Sigmoid colon (tissue), 7 donors: ENCODE measurements around the gene UNC119. TPM values are rescaled to one million over a fixed set of nuclear protein-coding genes. Genes with fewer than 3 reads are reported as not detected.

Source experiments
- DNase-seq: peaks from one replicate; pipeline ENCODE4 v3.0.0-alpha.2; 2019
- H3K27ac ChIP-seq, 4 donors: fragments of 200-600 bp; sonication (generic); one replicate each; pipeline ENCODE4 v1.5.1; 2016 to 2019; ENCODE audit warnings: mild to moderate bottlenecking in 1 of 4
- H3K27me3 ChIP-seq, 3 donors: fragments of 200-600 bp; sonication (generic); one replicate each; pipeline ENCODE4 v1.5.1; 2019; ENCODE audit warnings: mild to moderate bottlenecking in 1 of 3
- H3K36me3 ChIP-seq, 4 donors: fragments of 200-600 bp; sonication (generic); one replicate each; pipeline ENCODE4 v1.5.1; 2016 to 2019
- H3K4me1 ChIP-seq, 4 donors: fragments of 200-600 bp; sonication (generic); one replicate each; pipeline ENCODE4 v1.5.1; 2017 to 2019
- H3K4me3 ChIP-seq, 4 donors: fragments of 200-600 bp; sonication (generic); one replicate each; pipeline ENCODE4 v1.5.1; 2017 to 2019; ENCODE audit warnings: mild to moderate bottlenecking in 2 of 4, moderate library complexity in 1 of 4
- H3K9me3 ChIP-seq, 4 donors: fragments of 200-600 bp in 3 of 4; sonication (generic) in 3 of 4; one replicate each; pipeline versions ENCODE4 v1.5.1 to v1.6.1; 2013 to 2019
- EP300 ChIP-seq, 4 donors: sonication (generic); formaldehyde crosslinking; IDR thresholded peaks; one replicate each; pipeline ENCODE4 v1.6.1; 2017; ENCODE audit warnings: antibody characterized with exemption in 4 of 4
- POLR2A ChIP-seq, 2 donors: fragments of 450-650 bp; IDR thresholded peaks; one replicate each; pipeline ENCODE4 v1.6.1; 2016; ENCODE audit warnings: antibody characterized with exemption in 2 of 2, mild to moderate bottlenecking in 2 of 2, moderate library complexity in 2 of 2
- POLR2AphosphoS5 ChIP-seq, 4 donors: sonication (generic); formaldehyde crosslinking; IDR thresholded peaks; one replicate each; pipeline ENCODE4 v1.6.1; 2017; ENCODE audit warnings: antibody characterized with exemption in 4 of 4
- WGBS, 2 donors: extraction: QIAGEN DNeasy Blood & Tissue Kit; methylation state at CpG; one replicate each; pipeline ENCODE4 v1.1.7; 2013; 5-methylcytosine and 5-hydroxymethylcytosine counted together
- intact Hi-C: fragments of 100-400 bp; cut with DNase I; formaldehyde crosslinking; loops from one replicate; pipeline ENCODE4 v1.15.1; 2023
- polyA plus RNA-seq, 3 donors: library from polyadenylated mRNA; stranded (reverse); fragments of 200-250 nt; gene quantifications; one replicate each; pipeline ENCODE4 v1.2.3, GENCODE V29; 2013
- total RNA-seq, 4 donors: library from RNA; depleted of rRNA; stranded (reverse); fragments of >200 nt; gene quantifications; one replicate each; pipeline ENCODE4 v1.1.0, GENCODE V29; 2016
- TF ChIP-seq, protein P1 (sequence below), 4 experiments: fragments of 450-650 bp in 3 of 4; fragments of 200-600 bp in 1 of 4; IDR thresholded peaks; one replicate each; pipeline ENCODE4 v1.5.1; 2016 to 2019; ENCODE audit warnings: antibody characterized with exemption in 4 of 4, mild to moderate bottlenecking in 3 of 4, moderate library complexity in 2 of 4
- donor health status: healthy with polysubstance abuse.
- donor health status: Bipolar disorder and iron deficiency.
- donor health status: healthy.

Gene UNC119
- total and polyA plus RNA-seq, 7 donors, result 20.7 to 35.8 (median 24.3) TPM

DNA sequence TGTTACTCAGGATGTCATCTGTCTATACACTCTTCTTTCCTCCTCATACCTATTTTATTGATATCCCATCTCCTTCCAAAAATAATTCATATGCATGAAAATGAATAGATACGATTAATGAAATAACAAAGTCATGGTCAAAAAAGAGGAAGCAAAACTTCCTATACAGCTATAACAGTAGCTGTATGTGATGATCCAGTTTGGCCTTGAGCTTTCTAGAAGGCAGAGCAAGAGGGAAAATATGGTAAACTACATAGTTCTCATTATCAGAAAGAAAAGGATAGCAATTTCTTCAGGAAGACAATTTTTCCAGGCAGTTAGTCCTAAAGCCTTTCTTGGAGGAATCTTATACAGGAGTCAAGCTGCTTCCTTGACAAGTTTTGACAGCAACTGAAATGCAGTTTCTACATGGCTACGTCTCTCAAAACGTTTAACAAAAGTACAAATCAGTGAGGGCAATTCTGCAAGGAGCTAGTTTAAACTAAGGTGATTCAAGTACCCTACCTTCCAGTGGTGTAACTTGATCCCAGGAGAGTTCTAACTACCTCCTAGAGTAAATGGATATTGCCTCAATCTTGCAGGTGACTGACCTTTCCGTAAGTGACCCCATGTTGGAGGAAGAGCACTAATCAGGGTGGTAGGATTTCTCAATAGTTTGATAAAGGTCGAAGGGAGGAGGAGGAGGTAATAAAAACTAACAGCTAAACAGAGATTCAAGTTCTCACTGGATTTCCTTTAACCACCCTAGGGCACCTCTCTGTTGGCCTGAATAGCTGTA is 45.4 kb upstream of the UNC119 start:
- no peaks in the 10 kb centered on the region for H3K27me3 ChIP-seq
- no peaks in the 10 kb centered on the region for H3K36me3 ChIP-seq
- intact Hi-C loops, result loop anchor here (2.0 to 5.0 kb wide), 2 partner anchors 27 to 45 kb away; partner anchors contain the start of genes PIGS and UNC119
- H3K4me1 ChIP-seq, result peaks cover 2 to 19% (median 14%) of the 10 kb centered on the region in 4 donors
- no peak for DNase-seq
- no peak overlapping the region for H3K27ac ChIP-seq
- peak overlapping the region in 1 of 4 donors; percentile 57 for H3K4me3 ChIP-seq
- 29 to 38% methylated on average over 5 of the region's 5 CpGs for WGBS, 2 donors
- H3K9me3 ChIP-seq, result no peaks in the 10 kb centered on the region
- TF ChIP-seq POLR2A (IDR thresholded peaks at IDR 0.05), result no peak

DNA sequence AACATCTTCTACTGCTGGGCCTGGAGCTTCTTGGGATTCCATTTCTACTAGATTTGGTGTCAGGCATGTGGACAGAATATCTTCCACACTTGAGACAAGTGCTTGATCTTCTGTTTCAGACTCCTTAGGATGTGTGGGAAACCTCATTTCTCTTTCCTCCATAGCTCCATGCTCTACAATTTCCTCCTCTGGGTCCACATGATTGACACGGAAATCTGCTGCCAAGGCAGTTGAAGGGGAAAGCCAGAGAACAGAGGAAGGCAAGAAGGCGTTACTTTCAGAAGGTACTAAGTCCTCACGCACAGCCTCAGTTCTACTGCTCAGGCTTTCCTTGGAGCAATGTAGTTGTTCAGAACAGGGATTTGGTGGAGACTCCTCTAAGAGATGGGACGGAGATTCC is 39.8 kb upstream of the UNC119 start:
- Histone ChIP-seq H3K4me3 (no peak overlapping the region), H3K27me3 (no peaks in the 10 kb centered on the region), H3K27ac (no peak overlapping the region), H3K36me3 (no peaks in the 10 kb centered on the region), H3K9me3 (no peaks in the 10 kb centered on the region), H3K4me1 (no peaks in the 10 kb centered on the region)
- 96% methylated on average over 4 of the region's 4 CpGs for WGBS, 2 donors
- intact Hi-C loops, result no loop called here
- no peak for DNase-seq
- TF ChIP-seq POLR2AphosphoS5 (IDR thresholded peaks at IDR 0.05) (no peak), EP300 (IDR thresholded peaks at IDR 0.05) (no peak), POLR2A (IDR thresholded peaks at IDR 0.05) (no peak)
- TF ChIP-seq, protein P1, sequence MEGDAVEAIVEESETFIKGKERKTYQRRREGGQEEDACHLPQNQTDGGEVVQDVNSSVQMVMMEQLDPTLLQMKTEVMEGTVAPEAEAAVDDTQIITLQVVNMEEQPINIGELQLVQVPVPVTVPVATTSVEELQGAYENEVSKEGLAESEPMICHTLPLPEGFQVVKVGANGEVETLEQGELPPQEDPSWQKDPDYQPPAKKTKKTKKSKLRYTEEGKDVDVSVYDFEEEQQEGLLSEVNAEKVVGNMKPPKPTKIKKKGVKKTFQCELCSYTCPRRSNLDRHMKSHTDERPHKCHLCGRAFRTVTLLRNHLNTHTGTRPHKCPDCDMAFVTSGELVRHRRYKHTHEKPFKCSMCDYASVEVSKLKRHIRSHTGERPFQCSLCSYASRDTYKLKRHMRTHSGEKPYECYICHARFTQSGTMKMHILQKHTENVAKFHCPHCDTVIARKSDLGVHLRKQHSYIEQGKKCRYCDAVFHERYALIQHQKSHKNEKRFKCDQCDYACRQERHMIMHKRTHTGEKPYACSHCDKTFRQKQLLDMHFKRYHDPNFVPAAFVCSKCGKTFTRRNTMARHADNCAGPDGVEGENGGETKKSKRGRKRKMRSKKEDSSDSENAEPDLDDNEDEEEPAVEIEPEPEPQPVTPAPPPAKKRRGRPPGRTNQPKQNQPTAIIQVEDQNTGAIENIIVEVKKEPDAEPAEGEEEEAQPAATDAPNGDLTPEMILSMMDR (IDR thresholded peaks at IDR 0.05), result no peak

DNA sequence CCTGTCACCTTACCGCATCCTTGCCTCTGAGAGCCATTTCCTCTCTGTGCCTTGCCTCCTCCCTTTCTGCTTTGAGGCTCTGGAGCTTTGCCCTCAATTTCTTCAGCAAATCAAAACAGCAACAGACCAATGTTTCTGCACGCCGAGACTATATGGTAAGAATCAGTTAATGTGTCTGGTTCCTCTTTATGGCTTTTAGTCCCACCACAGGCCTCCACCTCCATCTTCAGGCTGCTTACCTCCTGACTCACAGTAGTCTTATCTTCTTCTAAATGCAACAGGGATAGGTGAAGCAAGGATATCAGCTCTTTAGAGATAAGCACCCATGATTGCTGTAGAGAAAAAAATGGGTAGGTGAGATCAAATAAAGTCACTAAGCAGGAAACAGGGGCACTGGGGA is 33.4 kb upstream of the UNC119 start:
- Histone ChIP-seq H3K27ac (no peak overlapping the region), H3K4me3 (no peak overlapping the region), H3K9me3 (no peaks in the 10 kb centered on the region), H3K27me3 (no peaks in the 10 kb centered on the region), H3K4me1 (no peaks in the 10 kb centered on the region), H3K36me3 (peaks cover 0 to 3% (median 0%) of the 10 kb centered on the region in 4 donors)
- no peak for DNase-seq
- WGBS, 2 donors, result 91 to 92% methylated on average over 3 of the region's 3 CpGs
- TF ChIP-seq POLR2AphosphoS5 (IDR thresholded peaks at IDR 0.05) (no peak), EP300 (IDR thresholded peaks at IDR 0.05) (no peak), POLR2A (IDR thresholded peaks at IDR 0.05) (no peak)
- TF ChIP-seq, protein P1 (IDR thresholded peaks at IDR 0.05), result no peak
- intact Hi-C loops, result no loop called here

DNA sequence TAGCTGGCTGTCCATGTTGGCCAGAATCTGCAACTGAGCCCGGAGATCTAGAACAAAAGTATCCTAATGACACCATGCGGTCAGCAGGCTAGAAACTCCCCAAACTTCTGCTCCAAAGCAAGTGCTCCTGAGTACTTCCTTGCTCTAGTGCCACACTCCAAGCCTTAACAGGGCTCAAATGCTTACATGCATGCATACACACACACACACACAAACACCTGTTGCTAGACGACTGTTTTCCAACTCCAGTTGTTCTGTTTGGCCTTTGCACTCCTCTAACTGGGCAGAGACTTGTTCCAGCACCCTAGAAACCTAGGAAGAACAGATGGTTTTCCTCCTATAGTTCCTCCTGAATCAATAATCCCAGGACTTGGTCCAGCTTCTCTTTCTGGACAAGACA is 32.0 kb upstream of the UNC119 start:
- Histone ChIP-seq H3K36me3 (peaks cover 0 to 3% (median 0%) of the 10 kb centered on the region in 4 donors), H3K9me3 (no peaks in the 10 kb centered on the region), H3K27me3 (no peaks in the 10 kb centered on the region), H3K27ac (no peak overlapping the region), H3K4me3 (no peak overlapping the region), H3K4me1 (no peaks in the 10 kb centered on the region)
- intact Hi-C loops, result no loop called here
- WGBS, 2 donors, result 81 to 91% methylated on average over 3 of the region's 3 CpGs
- TF ChIP-seq, protein P1 (IDR thresholded peaks at IDR 0.05), result no peak
- TF ChIP-seq POLR2A (IDR thresholded peaks at IDR 0.05) (no peak), EP300 (IDR thresholded peaks at IDR 0.05) (no peak), POLR2AphosphoS5 (IDR thresholded peaks at IDR 0.05) (no peak)
- no peak for DNase-seq

DNA sequence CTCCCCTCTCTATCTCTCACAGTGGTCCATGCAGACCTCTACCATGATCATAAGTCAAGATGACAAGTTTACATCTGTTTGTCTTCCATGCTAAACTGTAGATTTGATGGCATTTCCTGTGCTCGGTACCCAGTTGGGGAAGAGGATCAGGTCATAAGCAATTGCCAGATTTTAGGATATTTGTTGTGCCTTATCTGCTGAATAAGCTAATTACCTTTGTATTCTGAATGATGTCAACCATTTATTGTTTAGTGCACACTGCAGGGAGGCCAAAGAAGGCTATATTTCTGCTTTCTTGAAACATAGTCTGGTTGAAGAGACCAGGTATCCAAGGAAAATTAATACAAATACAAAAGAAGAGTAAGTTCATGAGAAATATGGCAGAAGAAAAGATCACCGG is 30.1 kb upstream of the UNC119 start:
- Histone ChIP-seq H3K27me3 (no peaks in the 10 kb centered on the region), H3K27ac (no peak overlapping the region), H3K4me3 (no peak overlapping the region), H3K36me3 (peaks cover 0 to 3% (median 0%) of the 10 kb centered on the region in 4 donors), H3K9me3 (no peaks in the 10 kb centered on the region), H3K4me1 (no peaks in the 10 kb centered on the region)
- DNase-seq, result no peak
- intact Hi-C loops, result no loop called here
- WGBS, 2 donors, result 97 to 98% methylated on average over 2 of the region's 2 CpGs
- TF ChIP-seq EP300 (IDR thresholded peaks at IDR 0.05) (no peak), POLR2AphosphoS5 (IDR thresholded peaks at IDR 0.05) (no peak), POLR2A (IDR thresholded peaks at IDR 0.05) (no peak)
- TF ChIP-seq, protein P1 (IDR thresholded peaks at IDR 0.05), result no peak
